A549 (cell line): ENCODE results near the gene CACNB3. TPM values are rescaled to one million over a fixed set of nuclear protein-coding genes. Genes with fewer than 3 reads are reported as not detected.

Source experiments
- ATAC-seq, 2 experiments: fragments of 200-7000 bp in 1 of 2; fragments of >200 bp in 1 of 2; cut with Nextera tagmentation in 1 of 2; cut with Tn5 transposase in 1 of 2; 3 replicates each; pipeline versions ENCODE4 v1.8.0 to v1.9.1; 2018 to 2020; ENCODE audit warnings: mild to moderate bottlenecking in 1 of 2, moderate library complexity in 1 of 2
- CTCF ChIA-PET: fragments of 300-600 bp; sonication (Branson Sonifier 250); formaldehyde crosslinking; extraction: SDS; loops from one replicate; lab custom pipeline; 2021; ENCODE audit warnings: antibody characterized with exemption, inconsistent platforms; lab: Yijun Ruan, JAX
- POLR2A ChIA-PET: fragments of 350-600 bp; formaldehyde crosslinking; extraction: SDS; loops from one replicate; lab custom pipeline; 2021; ENCODE audit warnings: antibody characterized with exemption, inconsistent platforms; lab: Yijun Ruan, JAX
- DNase-seq, 2 experiments: peaks; one replicate each; pipeline versions ENCODE4 v3.0.0 to v3.0.0-alpha.2; 2011 to 2016; ENCODE audit warnings: low read depth in 1 of 2, low spot score in 1 of 2
- FAIRE-seq: peaks from 2 replicates; lab custom pipeline; 2011; peaks lifted over from hg19 to GRCh38; lab: Jason Lieb, UNC
- H3K27ac ChIP-seq, 2 experiments: fragments of >200 bp; sonication (Bioruptor Twin); formaldehyde crosslinking; 3 replicates each; pipeline ENCODE4 v1.5.1; 2016 to 2017
- H3K4me1 ChIP-seq: fragments of >200 bp; sonication (Bioruptor Twin); formaldehyde crosslinking; 3 replicates; pipeline ENCODE4 v1.6.1; 2016
- H3K4me2 ChIP-seq: fragments of >200 bp; sonication (Bioruptor Twin); formaldehyde crosslinking; 3 replicates; pipeline ENCODE4 v1.6.1; 2016
- H3K4me3 ChIP-seq: fragments of >200 bp; sonication (Bioruptor Twin); formaldehyde crosslinking; 3 replicates; pipeline ENCODE4 v1.5.1; 2016
- H3K9me3 ChIP-seq: fragments of >200 bp; sonication (Bioruptor Twin); formaldehyde crosslinking; 3 replicates; pipeline ENCODE4 v1.6.1; 2016
- CBX8 ChIP-seq: fragments of 200-600 bp; sonication (generic); IDR thresholded peaks from 2 replicates; pipeline ENCODE4 v1.6.1; 2016
- EHF ChIP-seq: fragments of 250-450 bp; sonication (Bioruptor Pico); IDR thresholded peaks from 2 replicates; pipeline ENCODE4 v1.5.0; 2020; ENCODE audit warnings: mild to moderate bottlenecking
- EHMT2 ChIP-seq: fragments of 200-600 bp; sonication (generic); IDR thresholded peaks from 2 replicates; pipeline ENCODE4 v1.6.1; 2016; ENCODE audit warnings: antibody characterized with exemption, low read depth, mild to moderate bottlenecking, moderate library complexity
- EP300 ChIP-seq, 2 experiments: fragments of >200 bp; sonication (Bioruptor Twin); formaldehyde crosslinking; IDR thresholded peaks; 2 replicates in 1 of 2; 3 replicates in 1 of 2; pipeline ENCODE4 v1.6.1; 2016 to 2017
- ESRRA ChIP-seq: fragments of 150-350 bp; IDR thresholded peaks from 2 replicates; pipeline ENCODE4 v1.6.1; 2014; ENCODE audit warnings: mild to moderate bottlenecking, low read length, borderline replicate concordance
- FOSL2 ChIP-seq, 2 experiments: fragments of 450-650 bp in 1 of 2; fragments of >200 bp in 1 of 2; sonication (Bioruptor Twin) in 1 of 2; formaldehyde crosslinking; IDR thresholded peaks; 2 replicates each; pipeline versions ENCODE4 v1.5.0 to v1.6.1; 2016 to 2020; ENCODE audit warnings: mild to moderate bottlenecking in 1 of 2, moderate library complexity in 1 of 2
- FOXS1 ChIP-seq: fragments of 250-450 bp; sonication (Bioruptor Pico); IDR thresholded peaks from 2 replicates; pipeline ENCODE4 v1.5.0; 2020; ENCODE audit warnings: mild to moderate bottlenecking, moderate library complexity
- GATA3 ChIP-seq: IDR thresholded peaks from 2 replicates; pipeline ENCODE4 v1.6.1; 2012; ENCODE audit warnings: borderline replicate concordance
- HOXB13 ChIP-seq: fragments of 250-450 bp; sonication (Bioruptor Pico); IDR thresholded peaks from 2 replicates; pipeline ENCODE4 v1.5.0; 2020; ENCODE audit warnings: low read depth, mild to moderate bottlenecking, moderate library complexity
- HOXB5 ChIP-seq: fragments of 250-450 bp; sonication (Bioruptor Pico); IDR thresholded peaks from 2 replicates; pipeline ENCODE4 v1.5.0; 2020; ENCODE audit warnings: mild to moderate bottlenecking, moderate library complexity
- JUN ChIP-seq, 2 experiments: fragments of >200 bp; sonication (Bioruptor Twin); formaldehyde crosslinking; IDR thresholded peaks; 2 replicates in 1 of 2; 3 replicates in 1 of 2; pipeline ENCODE4 v1.6.1; 2016 to 2017
- KDM5A ChIP-seq: fragments of 200-600 bp; sonication (generic); IDR thresholded peaks from 2 replicates; pipeline ENCODE4 v1.6.1; 2016; ENCODE audit warnings: antibody characterized with exemption, mild to moderate bottlenecking
- MAFK ChIP-seq: fragments of 450-650 bp; IDR thresholded peaks from 2 replicates; pipeline ENCODE4 v1.6.1; 2014; ENCODE audit not compliant: partially characterized antibody
- MAZ ChIP-seq: fragments of 150-350 bp; IDR thresholded peaks from 2 replicates; pipeline ENCODE4 v1.6.1; 2014; ENCODE audit warnings: antibody characterized with exemption, low read depth, low read length, borderline replicate concordance
- MYC ChIP-seq: IDR thresholded peaks from 2 replicates; pipeline ENCODE4 v1.6.1; 2012; ENCODE audit warnings: mild to moderate bottlenecking, inconsistent platforms, low read length, improper control_type of control experiment, borderline replicate concordance
- NPAS2 ChIP-seq: fragments of 250-450 bp; sonication (Bioruptor Pico); IDR thresholded peaks from 2 replicates; pipeline ENCODE4 v1.8.0; 2022; ENCODE audit warnings: mild to moderate bottlenecking, moderate library complexity, borderline replicate concordance
- POLR2AphosphoS2 ChIP-seq: conservative IDR thresholded peaks from 2 replicates; pipeline ENCODE4 v1.6.1; 2012; ENCODE audit warnings: low read length, improper control_type of control experiment, inconsistent platforms
- RAD21 ChIP-seq, 2 experiments: fragments of >200 bp in 1 of 2; sonication (Bioruptor Twin) in 1 of 2; formaldehyde crosslinking in 1 of 2; IDR thresholded peaks in 1 of 2; conservative IDR thresholded peaks in 1 of 2; 2 replicates in 1 of 2; 3 replicates in 1 of 2; pipeline ENCODE4 v1.6.1; 2012 to 2018; ENCODE audit warnings: inconsistent platforms in 1 of 2
- RARB ChIP-seq: fragments of 250-450 bp; sonication (Bioruptor Pico); IDR thresholded peaks from 2 replicates; pipeline ENCODE4 v1.8.0; 2021; ENCODE audit warnings: mild to moderate bottlenecking, moderate library complexity
- SMC3 ChIP-seq: fragments of >200 bp; sonication (Bioruptor Twin); formaldehyde crosslinking; IDR thresholded peaks from 3 replicates; pipeline ENCODE4 v1.6.1; 2018; ENCODE audit warnings: inconsistent platforms
- TP53 ChIP-seq: fragments of 250-450 bp; sonication (Bioruptor Pico); IDR thresholded peaks from 2 replicates; pipeline ENCODE4 v1.5.0; 2021; ENCODE audit warnings: mild to moderate bottlenecking, moderate library complexity
- ZC3H11A ChIP-seq: fragments of 450-650 bp; IDR thresholded peaks from 2 replicates; pipeline ENCODE4 v1.6.1; 2014; ENCODE audit warnings: antibody characterized with exemption, mild to moderate bottlenecking
- ZFP36 ChIP-seq: fragments of 450-650 bp; IDR thresholded peaks from 2 replicates; pipeline ENCODE4 v1.6.1; 2014; ENCODE audit warnings: borderline replicate concordance; ENCODE audit not compliant: partially characterized antibody
- ZSCAN20 ChIP-seq: fragments of 250-450 bp; sonication (Bioruptor Pico); IDR thresholded peaks from 2 replicates; pipeline ENCODE4 v1.8.0; 2022; ENCODE audit warnings: mild to moderate bottlenecking, moderate library complexity
- WGBS: methylation state at CpG from one replicate; pipeline ENCODE4 v1.1.6; 2017; ENCODE audit errors: missing lambda C conversion rate; 5-methylcytosine and 5-hydroxymethylcytosine counted together
- polyA plus RNA-seq, 4 experiments: library from polyadenylated mRNA; depleted of rRNA in 3 of 4; stranded (reverse); fragments of >200 nt; fragmentation: RNase III in 1 of 4; extraction: RNeasy Plus Mini Kit Qiagen cat#74134 plus additional on column Dnase treatment in 1 of 4; gene quantifications; 2 replicates in 3 of 4; 3 replicates in 1 of 4; pipeline ENCODE4 v1.2.3, GENCODE V29; 2011 to 2017
- TF ChIP-seq, protein P1 (sequence below): fragments of 250-450 bp; sonication (Bioruptor Pico); IDR thresholded peaks from 2 replicates; pipeline ENCODE4 v1.5.0; 2021; ENCODE audit warnings: mild to moderate bottlenecking, moderate library complexity, borderline replicate concordance
- TF ChIP-seq, protein P2 (sequence below): fragments of >200 bp; sonication (Bioruptor Twin); formaldehyde crosslinking; IDR thresholded peaks from 3 replicates; pipeline ENCODE4 v1.6.1; 2016
- TF ChIP-seq, protein P3 (sequence below): IDR thresholded peaks from 2 replicates; pipeline ENCODE4 v1.6.1; 2012
- TF ChIP-seq, protein P4 (sequence below): fragments of 200-600 bp; sonication (generic); IDR thresholded peaks from 2 replicates; pipeline ENCODE4 v1.6.1; 2016; ENCODE audit warnings: antibody characterized with exemption, mild to moderate bottlenecking, moderate library complexity
- TF ChIP-seq, protein P5 (sequence below): fragments of 250-450 bp; sonication (Bioruptor Pico); IDR thresholded peaks from 2 replicates; pipeline ENCODE4 v1.5.0; 2020; ENCODE audit warnings: low read depth, mild to moderate bottlenecking, moderate library complexity

The CACNB3 gene
- polyA plus RNA-seq, 2 of the 4 experiments (the other 2 are of a cell fraction) = 12.9 to 23.9 TPM

DNA sequence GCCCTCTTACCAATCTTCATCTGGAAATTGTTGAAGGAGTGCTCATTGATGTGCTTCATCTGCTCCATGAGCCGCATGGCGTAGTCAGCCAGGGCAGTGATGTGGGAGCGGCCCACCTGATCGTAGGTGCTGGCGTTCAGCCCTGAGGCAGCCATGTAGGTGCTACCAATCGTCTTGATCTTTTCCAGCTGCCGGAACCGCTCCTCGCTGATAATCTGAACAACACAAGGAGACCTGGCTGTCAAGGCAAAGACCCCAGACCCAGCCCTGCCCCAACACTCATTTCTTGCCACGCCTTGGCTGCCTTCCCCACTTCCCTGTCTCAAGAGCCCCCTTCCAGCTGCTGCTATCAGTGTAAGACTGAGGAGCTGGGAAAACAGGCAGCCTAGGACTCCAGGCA lies 47.5 kb upstream of the CACNB3 start (continued):
- no peak for TF ChIP-seq MAFK
- no peak for TF ChIP-seq CBX8
- no peak for TF ChIP-seq MYC
- TF ChIP-seq ZSCAN20 (CRISPR knock-in tag) = no peak
- TF ChIP-seq EP300 (IDR thresholded peaks at IDR 0.05) = no peak
- TF ChIP-seq, protein P1, sequence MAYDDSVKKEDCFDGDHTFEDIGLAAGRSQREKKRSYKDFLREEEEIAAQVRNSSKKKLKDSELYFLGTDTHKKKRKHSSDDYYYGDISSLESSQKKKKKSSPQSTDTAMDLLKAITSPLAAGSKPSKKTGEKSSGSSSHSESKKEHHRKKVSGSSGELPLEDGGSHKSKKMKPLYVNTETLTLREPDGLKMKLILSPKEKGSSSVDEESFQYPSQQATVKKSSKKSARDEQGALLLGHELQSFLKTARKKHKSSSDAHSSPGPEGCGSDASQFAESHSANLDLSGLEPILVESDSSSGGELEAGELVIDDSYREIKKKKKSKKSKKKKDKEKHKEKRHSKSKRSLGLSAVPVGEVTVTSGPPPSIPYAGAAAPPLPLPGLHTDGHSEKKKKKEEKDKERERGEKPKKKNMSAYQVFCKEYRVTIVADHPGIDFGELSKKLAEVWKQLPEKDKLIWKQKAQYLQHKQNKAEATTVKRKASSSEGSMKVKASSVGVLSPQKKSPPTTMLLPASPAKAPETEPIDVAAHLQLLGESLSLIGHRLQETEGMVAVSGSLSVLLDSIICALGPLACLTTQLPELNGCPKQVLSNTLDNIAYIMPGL (CRISPR knock-in tag) = no peak

DNA sequence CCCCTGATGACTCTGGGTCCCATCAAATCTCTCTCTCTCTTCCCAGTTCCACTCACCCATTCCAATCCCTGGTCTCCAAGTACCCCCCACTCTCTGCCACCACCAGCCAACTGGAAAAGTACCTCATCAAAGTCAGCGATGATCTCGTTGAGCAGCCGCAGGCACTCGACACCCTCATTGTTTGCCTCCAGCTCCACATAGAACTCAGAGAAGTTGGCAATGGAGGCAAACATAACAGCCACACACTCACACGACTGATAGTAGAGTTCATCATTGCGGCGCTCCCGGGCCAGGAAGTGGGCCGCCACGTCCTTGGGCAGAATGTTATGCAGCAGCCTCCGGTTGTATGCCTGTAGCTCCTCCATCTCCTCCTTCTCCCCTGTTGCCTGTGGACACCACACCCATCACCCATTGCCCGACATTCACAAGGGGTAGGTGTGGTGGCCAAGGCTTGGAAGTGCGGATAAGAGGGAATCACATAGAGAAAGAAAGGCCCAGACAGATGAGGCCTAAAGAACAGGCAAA lies 46.6 kb upstream of the CACNB3 start:
- 98% methylated on average over 13 of the region's 13 CpGs for WGBS
- DNase-seq (no peak), FAIRE-seq (no peak), ATAC-seq (no peak)
- no peak overlapping the region for H3K4me2 ChIP-seq
- H3K4me1 ChIP-seq = no peaks in the 10 kb centered on the region
- no peak overlapping the region for H3K4me3 ChIP-seq
- CTCF ChIA-PET = interaction anchor here (0.7 to 4.2 kb wide), 4 partner anchors 8 to 43 kb away, joined by 3 to 21 read pairs (median 6); no protein-coding TSS in a partner anchor
- POLR2A ChIA-PET = no interaction called here
- no peaks in the 10 kb centered on the region for H3K9me3 ChIP-seq
- H3K27ac ChIP-seq = no peak overlapping the region
- TF ChIP-seq MAFK (no peak), HOXB13 (CRISPR knock-in tag) (no peak), POLR2AphosphoS2 (no peak), RAD21 (conservative IDR thresholded peaks at IDR 0.05 in 1 of 2, IDR thresholded peaks at IDR 0.05 in 1 of 2) (no peak), EHMT2 (no peak), FOXS1 (CRISPR knock-in tag) (no peak), EHF (CRISPR knock-in tag) (no peak), TP53 (no peak), MAZ (no peak), RARB (CRISPR knock-in tag) (no peak)

DNA sequence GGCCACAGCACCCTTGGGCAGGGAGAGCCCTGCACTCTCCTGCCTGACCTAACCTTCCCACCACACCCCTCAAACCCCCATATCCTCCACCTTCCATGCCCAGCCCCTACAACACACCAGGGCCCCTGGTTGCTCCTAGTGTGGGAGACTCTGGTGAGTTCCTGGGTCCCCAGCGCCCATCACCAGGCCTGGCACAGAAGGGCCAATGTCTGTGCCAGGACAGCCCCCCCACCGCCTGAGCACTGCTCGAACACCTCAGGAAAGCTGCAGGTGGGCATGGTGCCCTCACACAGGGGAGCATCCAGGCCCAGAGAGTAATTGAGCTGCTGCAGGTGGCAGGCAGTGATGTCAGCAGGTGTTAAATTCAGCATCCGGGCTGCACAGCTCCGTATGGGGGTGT lies 44.6 kb upstream of the CACNB3 start:
- POLR2A ChIA-PET = no interaction called here
- CTCF ChIA-PET = interaction anchor here (1.4 to 4.2 kb wide), 6 partner anchors 11 to 22 kb away, joined by 3 to 21 read pairs (median 10); no protein-coding TSS in a partner anchor
- Histone ChIP-seq H3K9me3 (no peaks in the 10 kb centered on the region), H3K4me1 (no peaks in the 10 kb centered on the region), H3K4me3 (no peak overlapping the region), H3K4me2 (no peak overlapping the region), H3K27ac (no peak overlapping the region)
- no peak for FAIRE-seq
- WGBS = 100% methylated on average over 5 of the region's 5 CpGs
- ATAC-seq = no peak
- no peak for DNase-seq
- no peak for TF ChIP-seq FOSL2 (IDR thresholded peaks at IDR 0.05)
- no peak for TF ChIP-seq FOSL2 (CRISPR knock-in tag; IDR thresholded peaks at IDR 0.05)
- no peak for TF ChIP-seq MYC
- no peak for TF ChIP-seq NPAS2 (CRISPR knock-in tag)
- TF ChIP-seq, protein P2, sequence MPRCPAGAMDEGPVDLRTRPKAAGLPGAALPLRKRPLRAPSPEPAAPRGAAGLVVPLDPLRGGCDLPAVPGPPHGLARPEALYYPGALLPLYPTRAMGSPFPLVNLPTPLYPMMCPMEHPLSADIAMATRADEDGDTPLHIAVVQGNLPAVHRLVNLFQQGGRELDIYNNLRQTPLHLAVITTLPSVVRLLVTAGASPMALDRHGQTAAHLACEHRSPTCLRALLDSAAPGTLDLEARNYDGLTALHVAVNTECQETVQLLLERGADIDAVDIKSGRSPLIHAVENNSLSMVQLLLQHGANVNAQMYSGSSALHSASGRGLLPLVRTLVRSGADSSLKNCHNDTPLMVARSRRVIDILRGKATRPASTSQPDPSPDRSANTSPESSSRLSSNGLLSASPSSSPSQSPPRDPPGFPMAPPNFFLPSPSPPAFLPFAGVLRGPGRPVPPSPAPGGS = no peak
- no peak for TF ChIP-seq SMC3
- no peak for TF ChIP-seq KDM5A
- TF ChIP-seq HOXB5 (CRISPR knock-in tag) = no peak
- TF ChIP-seq, protein P3, sequence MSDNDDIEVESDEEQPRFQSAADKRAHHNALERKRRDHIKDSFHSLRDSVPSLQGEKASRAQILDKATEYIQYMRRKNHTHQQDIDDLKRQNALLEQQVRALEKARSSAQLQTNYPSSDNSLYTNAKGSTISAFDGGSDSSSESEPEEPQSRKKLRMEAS = no peak
- TF ChIP-seq MAFK = no peak
- TF ChIP-seq GATA3 = no peak
- no peak for TF ChIP-seq ESRRA
- no peak for TF ChIP-seq ZC3H11A
- no peak for TF ChIP-seq ZFP36
- TF ChIP-seq ZSCAN20 (CRISPR knock-in tag) = no peak
- TF ChIP-seq, protein P4, sequence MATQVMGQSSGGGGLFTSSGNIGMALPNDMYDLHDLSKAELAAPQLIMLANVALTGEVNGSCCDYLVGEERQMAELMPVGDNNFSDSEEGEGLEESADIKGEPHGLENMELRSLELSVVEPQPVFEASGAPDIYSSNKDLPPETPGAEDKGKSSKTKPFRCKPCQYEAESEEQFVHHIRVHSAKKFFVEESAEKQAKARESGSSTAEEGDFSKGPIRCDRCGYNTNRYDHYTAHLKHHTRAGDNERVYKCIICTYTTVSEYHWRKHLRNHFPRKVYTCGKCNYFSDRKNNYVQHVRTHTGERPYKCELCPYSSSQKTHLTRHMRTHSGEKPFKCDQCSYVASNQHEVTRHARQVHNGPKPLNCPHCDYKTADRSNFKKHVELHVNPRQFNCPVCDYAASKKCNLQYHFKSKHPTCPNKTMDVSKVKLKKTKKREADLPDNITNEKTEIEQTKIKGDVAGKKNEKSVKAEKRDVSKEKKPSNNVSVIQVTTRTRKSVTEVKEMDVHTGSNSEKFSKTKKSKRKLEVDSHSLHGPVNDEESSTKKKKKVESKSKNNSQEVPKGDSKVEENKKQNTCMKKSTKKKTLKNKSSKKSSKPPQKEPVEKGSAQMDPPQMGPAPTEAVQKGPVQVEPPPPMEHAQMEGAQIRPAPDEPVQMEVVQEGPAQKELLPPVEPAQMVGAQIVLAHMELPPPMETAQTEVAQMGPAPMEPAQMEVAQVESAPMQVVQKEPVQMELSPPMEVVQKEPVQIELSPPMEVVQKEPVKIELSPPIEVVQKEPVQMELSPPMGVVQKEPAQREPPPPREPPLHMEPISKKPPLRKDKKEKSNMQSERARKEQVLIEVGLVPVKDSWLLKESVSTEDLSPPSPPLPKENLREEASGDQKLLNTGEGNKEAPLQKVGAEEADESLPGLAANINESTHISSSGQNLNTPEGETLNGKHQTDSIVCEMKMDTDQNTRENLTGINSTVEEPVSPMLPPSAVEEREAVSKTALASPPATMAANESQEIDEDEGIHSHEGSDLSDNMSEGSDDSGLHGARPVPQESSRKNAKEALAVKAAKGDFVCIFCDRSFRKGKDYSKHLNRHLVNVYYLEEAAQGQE = no peak
- no peak for TF ChIP-seq JUN (IDR thresholded peaks at IDR 0.05)
- TF ChIP-seq, protein P5, sequence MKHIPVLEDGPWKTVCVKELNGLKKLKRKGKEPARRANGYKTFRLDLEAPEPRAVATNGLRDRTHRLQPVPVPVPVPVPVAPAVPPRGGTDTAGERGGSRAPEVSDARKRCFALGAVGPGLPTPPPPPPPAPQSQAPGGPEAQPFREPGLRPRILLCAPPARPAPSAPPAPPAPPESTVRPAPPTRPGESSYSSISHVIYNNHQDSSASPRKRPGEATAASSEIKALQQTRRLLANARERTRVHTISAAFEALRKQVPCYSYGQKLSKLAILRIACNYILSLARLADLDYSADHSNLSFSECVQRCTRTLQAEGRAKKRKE = no peak
